Activated naive CD8-positive, alpha-beta T cell treated with anti-CD3 and anti-CD28 coated beads, Interleukin-2, amount 10 ng/mL, durations not matched to agents 7 days and 5 days (primary cell): Measurements from ENCODE around the gene THEM4. TPM values are rescaled to one million over a fixed set of nuclear protein-coding genes. Genes with fewer than 3 reads are reported as not detected.
"Not testable (repeated sequence)": the region's sequence is repeated elsewhere in the genome, so short reads cannot be mapped to it uniquely, and the experiment has no call there.

Experiments used
- ATAC-seq: fragments of 150-1000 bp; cut with Tn5 transposase; one replicate; pipeline ENCODE4 v1.10.0; 2021; ENCODE audit warnings: low read depth, moderate library complexity
- POLR2A ChIA-PET: fragments of 350-600 bp; sonication (Branson Sonifier 250); formaldehyde crosslinking; loops from one replicate; lab custom pipeline; 2021; ENCODE audit warnings: antibody characterized with exemption; lab: Charles Lee
- DNase-seq: peaks from one replicate; pipeline ENCODE4 v3.0.0; 2021
- H3K27ac Mint-ChIP-seq: one replicate; pipeline ENCODE4 v1.8.0; 2022; ENCODE audit warnings: mild to moderate bottlenecking, mixed read lengths
- H3K27me3 Mint-ChIP-seq: one replicate; pipeline ENCODE4 v1.8.0; 2022; ENCODE audit warnings: mild to moderate bottlenecking, moderate library complexity, mixed read lengths
- H3K36me3 Mint-ChIP-seq: one replicate; pipeline ENCODE4 v1.8.0; 2021; ENCODE audit warnings: mild to moderate bottlenecking, mixed read lengths
- H3K4me1 Mint-ChIP-seq: one replicate; pipeline ENCODE4 v1.8.0; 2021; ENCODE audit warnings: mixed read lengths
- H3K4me3 Mint-ChIP-seq: one replicate; pipeline ENCODE4 v1.8.0; 2022; ENCODE audit warnings: mild to moderate bottlenecking, moderate library complexity, mixed read lengths
- H3K9me3 Mint-ChIP-seq: one replicate; pipeline ENCODE4 v1.8.0; 2021; ENCODE audit warnings: mixed read lengths
- total RNA-seq, 2 experiments: library from RNA; stranded (reverse); gene quantifications; one replicate each; pipeline ENCODE4 v1.2.3, GENCODE V29; 2021

THEM4 gene
- total RNA-seq, 2 experiments from 2014 or later = 46.6 to 49.7 TPM

DNA sequence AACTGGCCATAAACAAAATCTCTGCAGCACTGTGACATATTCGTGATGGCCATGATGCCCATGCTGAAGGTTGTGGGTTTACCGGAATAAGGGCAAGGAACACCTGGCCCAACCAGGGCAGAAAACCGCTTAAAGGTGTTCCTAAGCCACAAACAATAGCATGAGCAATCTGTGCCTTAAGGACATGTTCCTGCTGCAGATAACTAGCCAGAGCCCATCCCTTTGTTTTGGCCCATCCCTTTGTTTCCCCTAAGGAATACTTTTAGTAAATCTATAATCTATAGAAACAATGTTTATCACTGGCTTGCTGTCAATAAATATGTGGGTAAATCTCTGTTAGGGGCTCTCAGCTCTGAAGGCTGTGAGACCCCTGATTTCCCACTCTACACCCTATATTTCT lies 8.5 kb downstream of the THEM4 start:
- H3K27ac Mint-ChIP-seq, H3K27me3 Mint-ChIP-seq, POLR2A ChIA-PET, ATAC-seq, H3K4me3 Mint-ChIP-seq, DNase-seq: not testable (repeated sequence)
- peaks cover 59% of the 10 kb centered on the region for H3K36me3 Mint-ChIP-seq
- H3K9me3 Mint-ChIP-seq = peaks cover 25% of the 10 kb centered on the region
- peaks cover 64% of the 10 kb centered on the region for H3K4me1 Mint-ChIP-seq

DNA sequence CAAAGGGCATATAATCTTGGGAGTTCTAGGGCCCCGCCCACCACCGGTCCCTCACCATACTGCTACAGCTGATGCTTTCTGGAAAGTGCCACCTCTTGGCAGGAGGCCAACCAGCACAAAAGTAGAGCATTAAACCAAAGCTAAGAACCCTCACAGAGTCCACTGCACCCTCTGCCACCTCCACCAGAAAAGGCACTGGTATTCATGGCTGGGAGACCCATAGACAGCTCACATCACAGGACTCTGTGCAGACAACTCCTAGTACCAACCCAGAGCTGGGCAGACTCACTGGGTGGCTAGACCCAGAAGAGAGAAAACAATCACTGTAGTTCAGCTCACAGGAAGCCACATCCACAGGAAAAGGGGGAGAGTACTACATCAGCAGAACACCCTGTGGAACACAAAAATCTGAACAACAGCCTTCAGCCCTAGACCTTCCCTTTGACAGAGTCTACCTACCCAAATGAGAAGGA lies 10.8 kb downstream of the THEM4 start:
- DNase-seq (peak; percentile 51), ATAC-seq (peak; percentile 85)
- H3K4me1 Mint-ChIP-seq = peaks cover 46% of the 10 kb centered on the region
- H3K4me3 Mint-ChIP-seq = peak overlapping the region; percentile 73
- peaks cover 56% of the 10 kb centered on the region for H3K36me3 Mint-ChIP-seq
- H3K9me3 Mint-ChIP-seq = peaks cover 22% of the 10 kb centered on the region
- POLR2A ChIA-PET = interaction anchor here (1.5 to 2.4 kb wide), 3 partner anchors 9 to 136 kb away, joined by 4 to 32 read pairs (median 7); partner anchors contain the start of gene THEM4
- H3K27ac Mint-ChIP-seq = peak overlapping the region; percentile 90
- H3K27me3 Mint-ChIP-seq = no peaks in the 10 kb centered on the region

DNA sequence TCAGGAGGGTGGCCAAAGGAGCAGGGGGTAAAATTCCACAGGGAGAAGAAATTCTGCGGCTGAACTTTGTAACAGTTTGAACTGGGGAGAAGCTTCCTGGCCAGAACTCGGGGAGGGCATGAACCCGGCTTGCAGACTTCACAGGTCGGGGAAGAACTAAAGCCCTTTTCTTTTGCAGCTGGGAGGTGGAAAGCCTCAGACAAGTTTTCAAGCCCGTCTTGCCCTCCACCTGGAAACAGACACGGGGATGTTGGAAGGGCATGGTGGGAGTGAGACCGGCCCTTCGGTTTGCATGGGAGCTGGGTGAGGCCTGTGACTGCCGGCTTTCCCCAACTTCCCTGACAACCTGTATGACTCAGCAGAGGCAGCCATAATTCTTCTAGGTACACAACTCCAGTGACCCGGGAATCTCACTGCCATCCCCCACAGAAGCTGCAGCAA lies 11.3 kb downstream of the THEM4 start:
- peaks cover 56% of the 10 kb centered on the region for H3K36me3 Mint-ChIP-seq
- DNase-seq = no peak

DNA sequence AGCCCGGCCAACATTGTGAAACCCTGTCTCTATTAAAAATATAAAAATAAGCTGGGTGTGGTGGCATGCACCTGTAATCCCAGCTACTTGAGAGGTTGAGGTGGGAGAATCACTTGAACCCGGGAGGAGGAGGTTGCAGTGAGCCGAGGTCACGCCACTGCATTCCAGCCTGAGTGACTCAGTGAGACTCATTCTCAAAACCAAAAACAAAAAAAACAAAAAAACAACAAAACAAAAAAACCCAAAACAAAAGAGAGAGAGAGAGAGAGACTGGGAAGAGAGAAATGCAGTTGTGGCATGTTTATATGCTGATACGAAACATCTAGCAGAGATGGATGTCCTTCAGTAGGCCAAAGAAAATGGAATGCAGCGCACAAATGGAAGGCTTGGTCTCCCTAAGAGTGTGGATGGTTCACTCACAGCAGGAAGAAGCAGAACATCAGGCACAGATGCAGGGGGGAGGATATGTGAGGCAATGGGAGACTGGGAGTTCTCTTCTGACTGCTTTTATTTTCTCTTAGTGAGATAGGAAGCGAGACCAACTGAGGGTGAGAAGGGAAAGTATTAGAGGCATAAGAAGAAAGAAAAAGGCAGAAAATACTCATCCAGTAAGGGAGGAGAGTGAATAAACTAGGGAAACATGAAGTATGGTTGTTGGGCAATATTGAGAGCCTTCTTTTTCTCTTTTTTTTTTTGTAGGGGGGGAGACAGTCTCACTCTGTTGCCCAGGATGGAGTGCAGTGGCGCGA lies 16.0 kb downstream of the THEM4 start:
- POLR2A ChIA-PET = no interaction called here

More for the DNA sequence above, 11.3 kb downstream of the THEM4 start:
- no peak for ATAC-seq
- H3K4me3 Mint-ChIP-seq = peak overlapping the region; percentile 73
- peak overlapping the region; percentile 78 for H3K27ac Mint-ChIP-seq
- POLR2A ChIA-PET = interaction anchor here (1.5 to 2.4 kb wide), 3 partner anchors 10 to 137 kb away, joined by 4 to 32 read pairs (median 7); partner anchors contain the start of gene THEM4
- H3K4me1 Mint-ChIP-seq = peaks cover 44% of the 10 kb centered on the region
- H3K9me3 Mint-ChIP-seq = peaks cover 19% of the 10 kb centered on the region
- no peaks in the 10 kb centered on the region for H3K27me3 Mint-ChIP-seq

DNA sequence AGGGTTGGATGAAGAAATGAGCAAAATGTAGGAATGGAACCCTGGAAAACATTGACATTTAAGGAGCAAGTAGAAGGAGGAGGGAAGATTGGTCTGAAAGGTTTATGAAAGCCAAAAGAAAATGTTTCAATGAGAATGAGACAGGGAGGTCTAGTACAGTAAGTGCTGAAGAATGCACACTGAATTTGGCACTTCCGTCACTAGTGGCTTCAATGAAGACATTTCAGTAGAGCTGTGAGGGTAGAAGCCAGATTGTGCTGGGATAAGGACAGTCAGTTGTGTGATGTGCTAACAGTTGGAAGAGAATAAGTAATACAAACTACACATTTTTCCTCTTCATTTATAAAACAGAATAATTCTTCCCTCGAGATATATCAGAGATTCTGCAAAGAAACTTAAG lies 17.1 kb downstream of the THEM4 start:
- H3K9me3 Mint-ChIP-seq = no peaks in the 10 kb centered on the region
- POLR2A ChIA-PET = no interaction called here
- H3K27me3 Mint-ChIP-seq = no peaks in the 10 kb centered on the region
- no peak overlapping the region for H3K4me3 Mint-ChIP-seq
- no peak overlapping the region for H3K27ac Mint-ChIP-seq
- DNase-seq (no peak), ATAC-seq (no peak)
- peaks cover 19% of the 10 kb centered on the region for H3K4me1 Mint-ChIP-seq
- H3K36me3 Mint-ChIP-seq = peaks cover 50% of the 10 kb centered on the region

More for the DNA sequence above, 16.0 kb downstream of the THEM4 start:
- peaks cover 29% of the 10 kb centered on the region for H3K4me1 Mint-ChIP-seq
- H3K27me3 Mint-ChIP-seq = no peaks in the 10 kb centered on the region
- H3K9me3 Mint-ChIP-seq = no peaks in the 10 kb centered on the region
- no peak overlapping the region for H3K27ac Mint-ChIP-seq
- DNase-seq (no peak), ATAC-seq (no peak)
- H3K36me3 Mint-ChIP-seq = peaks cover 45% of the 10 kb centered on the region
- no peak overlapping the region for H3K4me3 Mint-ChIP-seq

DNA sequence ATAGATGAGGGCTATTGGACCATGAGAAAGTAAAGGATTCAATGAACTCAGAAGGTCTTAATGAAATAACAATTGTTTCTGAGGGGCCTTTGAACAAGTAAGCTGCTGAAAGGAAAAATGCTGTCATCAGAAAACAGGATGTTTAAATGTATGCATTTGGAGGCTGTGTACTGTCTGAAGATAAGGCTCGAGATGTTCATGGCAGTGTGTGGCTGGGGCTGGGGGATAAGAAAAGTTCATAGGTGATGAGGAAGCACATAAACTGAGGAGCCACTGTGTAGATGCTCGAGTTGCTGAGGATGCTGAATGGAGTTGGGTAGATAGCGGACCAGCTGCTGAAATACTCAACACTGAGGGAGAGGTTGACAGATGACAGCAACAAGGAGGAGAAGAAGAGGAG lies 17.8 kb downstream of the THEM4 start:
- no peak for ATAC-seq
- Mint-ChIP-seq H3K4me3 (no peak overlapping the region), H3K27ac (peak overlapping the region; percentile 14), H3K27me3 (no peaks in the 10 kb centered on the region), H3K9me3 (no peaks in the 10 kb centered on the region), H3K36me3 (peaks cover 53% of the 10 kb centered on the region), H3K4me1 (peaks cover 14% of the 10 kb centered on the region)
- no peak for DNase-seq
- POLR2A ChIA-PET = no interaction called here

DNA sequence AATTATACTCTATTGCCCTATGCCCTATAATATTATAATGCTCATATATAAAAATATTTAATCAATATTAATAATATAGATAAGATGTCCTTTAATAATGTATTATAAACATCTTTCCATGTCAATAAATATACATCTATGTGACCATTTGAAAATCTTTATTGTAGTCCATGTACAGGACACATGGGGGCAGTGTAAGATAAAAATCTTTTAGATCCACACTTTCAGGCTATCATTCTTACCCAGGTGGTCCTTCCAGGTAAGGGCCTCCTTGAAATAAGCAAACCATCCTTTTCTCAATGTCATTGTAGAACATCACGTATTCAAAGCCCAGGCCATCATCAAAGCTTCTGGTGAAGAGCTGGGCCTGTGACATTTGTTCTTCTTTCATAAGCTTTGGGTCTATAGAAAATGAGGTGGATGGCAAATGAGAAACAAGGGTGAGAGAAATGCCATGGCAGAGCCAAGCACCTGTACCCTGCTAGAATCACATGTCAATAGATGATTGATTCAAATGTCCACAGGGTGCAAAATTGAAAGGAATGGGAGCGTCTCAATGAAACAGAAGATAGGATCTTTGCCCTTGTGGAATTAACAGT lies 20.2 kb downstream of the THEM4 start:
- Mint-ChIP-seq H3K9me3 (no peaks in the 10 kb centered on the region), H3K36me3 (peaks cover 51% of the 10 kb centered on the region), H3K4me3 (no peak overlapping the region), H3K4me1 (peaks cover 13% of the 10 kb centered on the region), H3K27me3 (no peaks in the 10 kb centered on the region), H3K27ac (no peak overlapping the region)
- ATAC-seq = peak; percentile 47
- DNase-seq = no peak
- POLR2A ChIA-PET = no interaction called here

DNA sequence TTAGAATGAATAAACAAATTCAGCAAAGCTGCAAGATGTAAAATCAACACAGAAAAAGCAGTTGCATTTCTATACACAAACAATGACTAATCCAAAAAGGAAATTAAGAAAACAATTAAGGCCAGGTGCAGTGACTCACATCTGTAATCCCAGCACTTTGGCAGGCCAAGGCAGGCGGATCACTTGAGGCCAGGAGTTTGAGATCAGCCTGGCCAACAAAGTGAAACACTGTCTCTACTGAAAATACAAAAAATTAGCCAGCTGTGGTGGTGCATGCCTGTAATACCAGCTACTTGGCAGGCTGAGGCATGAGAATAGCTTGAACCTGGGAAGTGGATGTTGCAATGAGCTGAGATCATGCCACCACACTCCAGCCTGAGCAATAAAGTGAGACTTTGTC lies 22.3 kb downstream of the THEM4 start:
- H3K4me3 Mint-ChIP-seq = no peak overlapping the region
- H3K27me3 Mint-ChIP-seq = no peaks in the 10 kb centered on the region
- peaks cover 39% of the 10 kb centered on the region for H3K36me3 Mint-ChIP-seq
- no peak overlapping the region for H3K27ac Mint-ChIP-seq
- POLR2A ChIA-PET = interaction anchor here (1.2 kb wide), 1 partner anchor 12 kb away, joined by 4 read pairs; no protein-coding TSS in a partner anchor
- ATAC-seq (no peak), DNase-seq (no peak)
- peaks cover 9% of the 10 kb centered on the region for H3K4me1 Mint-ChIP-seq
- no peaks in the 10 kb centered on the region for H3K9me3 Mint-ChIP-seq

DNA sequence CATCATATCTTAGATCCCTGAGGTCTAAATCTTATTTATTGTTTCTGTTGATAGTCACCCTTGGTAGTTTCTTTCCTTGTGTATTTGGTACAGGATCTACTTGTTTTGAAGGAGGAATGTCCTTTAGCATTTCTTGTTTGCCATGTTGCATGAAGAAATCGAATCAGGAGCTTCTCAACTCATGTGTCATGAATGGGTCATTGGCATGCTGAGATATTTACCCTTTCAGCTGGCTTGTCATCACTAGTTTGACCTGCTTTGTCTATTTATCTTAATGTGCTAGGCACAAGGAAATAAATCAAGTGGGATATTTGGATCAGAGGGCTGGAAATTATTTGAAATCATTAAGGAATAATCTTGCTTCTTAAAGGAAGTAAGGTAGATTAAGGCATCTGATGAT lies 23.8 kb downstream of the THEM4 start:
- no peaks in the 10 kb centered on the region for H3K27me3 Mint-ChIP-seq
- no peak for ATAC-seq
- H3K36me3 Mint-ChIP-seq = peaks cover 32% of the 10 kb centered on the region
- H3K27ac Mint-ChIP-seq = no peak overlapping the region
- no peak for DNase-seq
- H3K4me3 Mint-ChIP-seq = no peak overlapping the region
- peaks cover 5% of the 10 kb centered on the region for H3K4me1 Mint-ChIP-seq
- POLR2A ChIA-PET = no interaction called here
- no peaks in the 10 kb centered on the region for H3K9me3 Mint-ChIP-seq

DNA sequence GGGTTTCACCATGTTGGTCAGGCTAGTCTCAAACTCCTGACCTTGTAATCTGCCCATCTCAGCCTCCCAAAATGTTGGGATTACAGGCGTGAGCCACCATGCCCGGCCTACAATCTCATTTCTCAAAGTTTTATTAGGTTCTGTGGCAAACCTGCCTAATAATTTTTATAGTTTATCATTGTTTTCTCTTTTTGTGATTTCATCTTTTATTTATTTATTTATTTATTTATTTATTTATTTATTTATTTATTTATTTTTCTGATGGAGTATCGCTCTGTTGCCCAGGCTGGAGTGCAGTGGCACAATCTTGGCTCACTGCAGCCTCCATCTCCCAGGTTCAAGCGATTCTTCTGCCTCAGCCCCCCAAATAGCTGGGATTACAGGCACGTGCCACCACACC lies 24.4 kb downstream of the THEM4 start:
- H3K27me3 Mint-ChIP-seq, H3K4me1 Mint-ChIP-seq, POLR2A ChIA-PET, ATAC-seq, H3K4me3 Mint-ChIP-seq, H3K9me3 Mint-ChIP-seq, H3K27ac Mint-ChIP-seq, DNase-seq: not testable (repeated sequence)
- H3K36me3 Mint-ChIP-seq = peaks cover 32% of the 10 kb centered on the region

DNA sequence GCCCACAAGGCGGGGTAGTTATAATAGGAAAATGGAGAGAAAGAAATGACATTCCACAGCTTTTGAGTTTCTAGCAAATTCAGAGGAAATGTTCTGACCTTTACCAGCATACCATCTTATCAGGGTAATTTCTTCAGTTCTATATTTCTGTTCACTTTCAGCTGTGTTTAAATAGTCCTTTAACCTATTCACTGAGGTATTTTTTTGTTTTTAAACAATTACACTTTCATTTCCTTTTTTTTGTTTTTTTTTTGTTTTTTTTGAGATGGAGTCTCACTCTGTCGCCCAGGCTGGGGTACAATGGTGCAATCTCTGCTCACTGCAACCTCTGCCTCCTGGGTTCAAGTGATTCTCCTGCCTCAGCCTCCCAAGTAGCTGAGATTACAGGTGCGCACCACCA lies 24.9 kb downstream of the THEM4 start:
- POLR2A ChIA-PET, H3K27ac Mint-ChIP-seq, H3K4me3 Mint-ChIP-seq, H3K27me3 Mint-ChIP-seq, DNase-seq, H3K9me3 Mint-ChIP-seq, ATAC-seq, H3K4me1 Mint-ChIP-seq: not testable (repeated sequence)
- peaks cover 31% of the 10 kb centered on the region for H3K36me3 Mint-ChIP-seq

DNA sequence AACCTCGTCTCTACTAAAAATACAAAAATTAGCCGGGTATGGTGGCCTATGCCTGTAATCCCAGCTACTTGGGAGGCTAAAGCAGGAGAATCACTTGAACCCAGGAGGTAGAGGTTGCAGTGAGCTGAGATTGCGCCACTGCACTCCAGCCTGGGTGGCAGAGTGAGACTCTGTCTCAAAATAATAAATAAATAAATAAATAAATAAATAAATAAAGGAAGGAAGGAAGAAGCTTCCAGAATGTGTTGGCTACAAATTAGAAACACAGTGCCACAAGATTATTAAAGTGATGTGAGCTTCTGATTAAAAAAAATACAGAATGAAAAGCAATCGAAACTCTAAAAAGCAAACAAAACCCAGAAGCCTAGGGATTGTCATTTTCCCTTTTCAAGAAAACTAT lies 25.4 kb downstream of the THEM4 start:
- H3K4me1 Mint-ChIP-seq, ATAC-seq, POLR2A ChIA-PET, H3K4me3 Mint-ChIP-seq, H3K9me3 Mint-ChIP-seq, H3K27ac Mint-ChIP-seq, H3K27me3 Mint-ChIP-seq, DNase-seq: not testable (repeated sequence)
- H3K36me3 Mint-ChIP-seq = peaks cover 27% of the 10 kb centered on the region

DNA sequence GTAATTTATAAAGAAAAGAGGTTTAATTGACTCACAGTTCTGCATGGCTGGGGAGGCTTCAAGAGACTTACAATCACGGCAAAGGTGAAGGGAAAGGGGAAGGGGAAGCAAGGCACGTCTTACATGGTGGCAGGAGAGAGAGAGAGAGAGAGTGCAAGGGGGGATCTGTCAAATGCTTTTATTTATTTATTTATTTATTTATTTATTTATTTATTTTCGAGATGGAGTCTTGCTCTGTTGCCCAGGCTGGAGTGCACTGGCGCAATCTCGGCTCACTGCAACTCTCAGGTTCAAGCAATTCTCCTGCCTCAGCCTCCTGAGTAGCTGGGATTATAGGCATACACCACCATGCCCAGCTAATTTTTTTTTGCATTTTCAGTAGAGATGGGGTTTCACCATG lies 26.4 kb downstream of the THEM4 start:
- H3K4me1 Mint-ChIP-seq, H3K27me3 Mint-ChIP-seq, H3K27ac Mint-ChIP-seq, H3K9me3 Mint-ChIP-seq, ATAC-seq, POLR2A ChIA-PET, H3K4me3 Mint-ChIP-seq, DNase-seq: not testable (repeated sequence)
- peaks cover 29% of the 10 kb centered on the region for H3K36me3 Mint-ChIP-seq

DNA sequence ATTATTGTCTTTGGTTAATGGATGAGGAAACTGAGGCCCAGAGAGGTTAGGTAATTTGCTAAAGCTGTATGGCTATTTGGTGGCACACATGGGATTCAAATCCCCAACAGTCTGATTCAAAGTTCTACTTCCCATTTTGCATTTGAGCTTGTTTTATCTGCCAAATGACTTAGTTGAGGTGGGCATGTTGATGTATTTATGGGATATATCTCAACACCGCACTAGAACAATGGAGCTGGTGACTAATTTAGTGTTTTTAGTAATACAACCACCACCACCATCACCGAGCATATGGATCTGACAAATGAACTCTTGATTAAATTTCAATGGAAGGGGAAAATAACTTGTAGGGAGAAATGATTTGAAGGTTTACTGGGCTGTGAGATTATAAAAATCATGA lies 26.8 kb downstream of the THEM4 start:
- Mint-ChIP-seq H3K27ac (no peak overlapping the region), H3K27me3 (no peaks in the 10 kb centered on the region), H3K36me3 (peaks cover 28% of the 10 kb centered on the region), H3K9me3 (no peaks in the 10 kb centered on the region), H3K4me1 (peaks cover 1% of the 10 kb centered on the region), H3K4me3 (no peak overlapping the region)
- DNase-seq = no peak
- POLR2A ChIA-PET = no interaction called here
- ATAC-seq = no peak
